ENCODE measurements around the gene SNED1. TPM values are rescaled to one million over a fixed set of nuclear protein-coding genes. Genes with fewer than 3 reads are reported as not detected.

The SNED1 gene
- total and polyA plus RNA-seq, 9 of the 15 experiments (the other 6 are each of a cell fraction or from before 2014, with no cell fraction given), result 0.03 to 0.07 (median 0.05) TPM; not detected in 5

- DNase-seq (ENCODE audit: extremely low read depth in 1 of 4, low spot score in 3 of 4) (no peak), FAIRE-seq (no peak), ATAC-seq (no peak)
- no peaks in the 10 kb centered on the region for H3K9me3 ChIP-seq (replicated peaks; ENCODE audit: control insufficient read depth, insufficient read depth, low read depth, low read length)
- no peaks in the 10 kb centered on the region for H4K20me1 ChIP-seq (replicated peaks; ENCODE audit: control insufficient read depth, insufficient read depth, low read length)
- TF ChIP-seq BRD4 (IDR thresholded peaks at IDR 0.05) (no peak), KDM5B (IDR thresholded peaks at IDR 0.05; ENCODE audit: insufficient replicate concordance, low read depth, low read length) (no peak), ZNF444 (CRISPR knock-in tag; IDR thresholded peaks at IDR 0.05) (no peak), ZZZ3 (IDR thresholded peaks at IDR 0.05) (no peak), MAFF (IDR thresholded peaks at IDR 0.05; ENCODE audit: low read length) (no peak), RNF2 (IDR thresholded peaks at IDR 0.05) (no peak), KAT8 (IDR thresholded peaks at IDR 0.05; ENCODE audit: low read depth) (no peak), ZNF583 (CRISPR knock-in tag; IDR thresholded peaks at IDR 0.05) (no peak)
- TF ChIP-seq, protein P1, sequence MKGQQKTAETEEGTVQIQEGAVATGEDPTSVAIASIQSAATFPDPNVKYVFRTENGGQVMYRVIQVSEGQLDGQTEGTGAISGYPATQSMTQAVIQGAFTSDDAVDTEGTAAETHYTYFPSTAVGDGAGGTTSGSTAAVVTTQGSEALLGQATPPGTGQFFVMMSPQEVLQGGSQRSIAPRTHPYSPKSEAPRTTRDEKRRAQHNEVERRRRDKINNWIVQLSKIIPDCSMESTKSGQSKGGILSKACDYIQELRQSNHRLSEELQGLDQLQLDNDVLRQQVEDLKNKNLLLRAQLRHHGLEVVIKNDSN (CRISPR knock-in tag; IDR thresholded peaks at IDR 0.05), result no peak
- H3K27ac ChIP-seq (ENCODE audit: extremely low read depth, low read depth, low read length), result no peak overlapping the region
- in situ Hi-C loops (cut with MboI), result no loop called here
- WGBS (ENCODE audit: insufficient coverage, low coverage, missing lambda C conversion rate), result 50% methylated on average over 2 of the region's 6 CpGs
- peaks cover 74% of the 10 kb centered on the region; the same call in 2 of the 3 replicates for H3K36me3 ChIP-seq (ENCODE audit: control insufficient read depth, insufficient read depth, low read length)
- ChIA-PET POLR2A (no interaction called here), CTCF (ENCODE audit: low intra/inter-chr PET ratio) (no interaction called here)
- H3K79me2 ChIP-seq (ENCODE audit: control insufficient read depth, insufficient read depth, low read length), result peaks cover 11% of the 10 kb centered on the region; the same call in 2 of the 3 replicates
- intact Hi-C loops (cut with micrococcal nuclease), result no loop called here
- no TSS peak for BruUV-seq (replicated peaks)
- no peak overlapping the region for H3K9ac ChIP-seq (ENCODE audit: insufficient read depth in 1 of 2, low read depth in 2 of 2, low read length in 2 of 2)
- H3K27me3 ChIP-seq (ENCODE audit: control insufficient read depth in 2 of 2, insufficient read depth in 2 of 2, low read length in 2 of 2), result no peaks in the 10 kb centered on the region
- no peak overlapping the region for H3K4me2 ChIP-seq (ENCODE audit: insufficient read depth, low read length)
- no peaks in the 10 kb centered on the region for H3K9me1 ChIP-seq (ENCODE audit: control insufficient read depth, insufficient read depth, low read length)
- H3K4me1 ChIP-seq (replicated peaks in 1 of 2; ENCODE audit: control insufficient read depth in 2 of 2, insufficient read depth in 2 of 2, low read length in 2 of 2), result no peaks in the 10 kb centered on the region
- H3K4me3 ChIP-seq, result no peak overlapping the region
- no peak overlapping the region for H2AFZ ChIP-seq (ENCODE audit: low read depth, low read length)
These were observed 96.6 kb downstream of the SNED1 start for GRCh38 chr2:241094924-241095420.
